Vagina (tissue), 2 donors: ENCODE data around the gene NAXE.

Source experiments
- POLR2A ChIP-seq, 2 donors: fragments of 450-650 bp; IDR thresholded peaks; one replicate each; pipeline ENCODE4 v1.6.1; 2017; ENCODE audit warnings: antibody characterized with exemption in 2 of 2, mild to moderate bottlenecking in 2 of 2, moderate library complexity in 2 of 2
- TF ChIP-seq, protein P1 (sequence below), 3 experiments: fragments of 450-650 bp in 2 of 3; fragments of 200-600 bp in 1 of 3; sonication (generic) in 1 of 3; IDR thresholded peaks; one replicate each; pipeline ENCODE4 v1.5.1; 2017 to 2019; ENCODE audit warnings: antibody characterized with exemption in 3 of 3, mild to moderate bottlenecking in 2 of 3, moderate library complexity in 2 of 3

- TF ChIP-seq POLR2A (IDR thresholded peaks at IDR 0.05) = no peak
- TF ChIP-seq, protein P1, sequence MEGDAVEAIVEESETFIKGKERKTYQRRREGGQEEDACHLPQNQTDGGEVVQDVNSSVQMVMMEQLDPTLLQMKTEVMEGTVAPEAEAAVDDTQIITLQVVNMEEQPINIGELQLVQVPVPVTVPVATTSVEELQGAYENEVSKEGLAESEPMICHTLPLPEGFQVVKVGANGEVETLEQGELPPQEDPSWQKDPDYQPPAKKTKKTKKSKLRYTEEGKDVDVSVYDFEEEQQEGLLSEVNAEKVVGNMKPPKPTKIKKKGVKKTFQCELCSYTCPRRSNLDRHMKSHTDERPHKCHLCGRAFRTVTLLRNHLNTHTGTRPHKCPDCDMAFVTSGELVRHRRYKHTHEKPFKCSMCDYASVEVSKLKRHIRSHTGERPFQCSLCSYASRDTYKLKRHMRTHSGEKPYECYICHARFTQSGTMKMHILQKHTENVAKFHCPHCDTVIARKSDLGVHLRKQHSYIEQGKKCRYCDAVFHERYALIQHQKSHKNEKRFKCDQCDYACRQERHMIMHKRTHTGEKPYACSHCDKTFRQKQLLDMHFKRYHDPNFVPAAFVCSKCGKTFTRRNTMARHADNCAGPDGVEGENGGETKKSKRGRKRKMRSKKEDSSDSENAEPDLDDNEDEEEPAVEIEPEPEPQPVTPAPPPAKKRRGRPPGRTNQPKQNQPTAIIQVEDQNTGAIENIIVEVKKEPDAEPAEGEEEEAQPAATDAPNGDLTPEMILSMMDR (IDR thresholded peaks at IDR 0.05) = no peak
Observed at GRCh38 chr1:156594190-156594589, 2.6 kb downstream of the NAXE start.
